GM20000 (cell line): ENCODE measurements around the gene IFFO2.
A peak's percentile ranks its signal among the peaks of the same experiment; 100 is the strongest.

Source experiments
- DNase-seq: peaks from one replicate; pipeline ENCODE4 v3.0.0; 2012; ENCODE audit warnings: low spot score
- TF ChIP-seq, protein P1 (sequence below): IDR thresholded peaks from 2 replicates; pipeline ENCODE4 v1.5.1; 2012; ENCODE audit warnings: mild to moderate bottlenecking, control low read depth; ENCODE audit errors: extremely low read depth, missing control alignments

The IFFO2 gene

DNA sequence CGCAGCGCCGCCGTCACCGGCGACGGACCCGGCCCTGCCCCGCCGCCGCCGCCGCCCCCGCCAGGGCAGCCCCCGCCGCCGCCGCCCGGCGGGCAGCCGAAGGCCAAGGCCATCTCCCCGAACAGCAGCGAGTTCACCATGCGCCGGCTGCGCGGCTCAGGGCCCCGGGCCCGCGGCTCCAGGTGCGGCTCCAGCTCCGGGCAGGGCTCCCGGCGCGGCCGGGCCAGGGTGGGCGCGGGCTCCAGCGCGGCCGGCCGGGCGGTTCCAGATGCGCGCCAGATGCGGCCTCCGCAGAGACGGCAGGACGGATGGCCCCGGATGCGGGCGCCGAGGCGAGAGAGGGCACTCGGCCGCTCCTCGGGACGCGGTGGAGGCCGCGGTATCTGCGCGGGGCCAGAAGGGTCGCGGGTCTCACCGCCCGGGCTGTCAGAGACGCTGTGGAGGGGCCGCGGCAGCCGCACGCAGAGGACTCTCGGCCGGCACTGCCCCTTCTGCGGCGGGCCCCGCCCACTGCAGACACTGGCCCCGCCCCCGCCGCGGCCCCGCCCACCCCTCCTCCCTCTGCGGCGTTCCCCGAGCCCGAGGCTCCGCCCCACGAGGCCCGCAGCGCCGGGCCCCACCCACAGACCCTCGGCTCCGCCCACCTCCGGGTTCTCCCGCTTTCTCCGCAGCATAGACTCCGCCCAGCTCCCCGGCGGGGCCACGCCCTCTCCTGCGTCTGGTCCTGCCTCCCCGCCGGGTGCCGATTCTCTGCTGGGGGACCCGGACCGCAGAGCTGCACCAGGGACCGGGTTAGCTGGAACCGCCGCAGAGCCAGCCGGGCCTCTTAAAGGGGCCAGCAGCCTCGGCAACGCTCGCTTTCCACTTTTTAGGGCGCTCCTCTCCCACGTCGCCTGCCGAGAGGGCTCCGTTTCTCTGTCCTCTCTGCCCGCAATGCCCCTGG is at the start of gene IFFO2:
Gene IFFO2 (minus strand): TSS at position 484 of the 943 bp plus-strand sequence. CDS start 344 bp downstream, at position 140.
- peak; percentile 100 for DNase-seq
- TF ChIP-seq, protein P1, sequence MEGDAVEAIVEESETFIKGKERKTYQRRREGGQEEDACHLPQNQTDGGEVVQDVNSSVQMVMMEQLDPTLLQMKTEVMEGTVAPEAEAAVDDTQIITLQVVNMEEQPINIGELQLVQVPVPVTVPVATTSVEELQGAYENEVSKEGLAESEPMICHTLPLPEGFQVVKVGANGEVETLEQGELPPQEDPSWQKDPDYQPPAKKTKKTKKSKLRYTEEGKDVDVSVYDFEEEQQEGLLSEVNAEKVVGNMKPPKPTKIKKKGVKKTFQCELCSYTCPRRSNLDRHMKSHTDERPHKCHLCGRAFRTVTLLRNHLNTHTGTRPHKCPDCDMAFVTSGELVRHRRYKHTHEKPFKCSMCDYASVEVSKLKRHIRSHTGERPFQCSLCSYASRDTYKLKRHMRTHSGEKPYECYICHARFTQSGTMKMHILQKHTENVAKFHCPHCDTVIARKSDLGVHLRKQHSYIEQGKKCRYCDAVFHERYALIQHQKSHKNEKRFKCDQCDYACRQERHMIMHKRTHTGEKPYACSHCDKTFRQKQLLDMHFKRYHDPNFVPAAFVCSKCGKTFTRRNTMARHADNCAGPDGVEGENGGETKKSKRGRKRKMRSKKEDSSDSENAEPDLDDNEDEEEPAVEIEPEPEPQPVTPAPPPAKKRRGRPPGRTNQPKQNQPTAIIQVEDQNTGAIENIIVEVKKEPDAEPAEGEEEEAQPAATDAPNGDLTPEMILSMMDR = no peak

DNA sequence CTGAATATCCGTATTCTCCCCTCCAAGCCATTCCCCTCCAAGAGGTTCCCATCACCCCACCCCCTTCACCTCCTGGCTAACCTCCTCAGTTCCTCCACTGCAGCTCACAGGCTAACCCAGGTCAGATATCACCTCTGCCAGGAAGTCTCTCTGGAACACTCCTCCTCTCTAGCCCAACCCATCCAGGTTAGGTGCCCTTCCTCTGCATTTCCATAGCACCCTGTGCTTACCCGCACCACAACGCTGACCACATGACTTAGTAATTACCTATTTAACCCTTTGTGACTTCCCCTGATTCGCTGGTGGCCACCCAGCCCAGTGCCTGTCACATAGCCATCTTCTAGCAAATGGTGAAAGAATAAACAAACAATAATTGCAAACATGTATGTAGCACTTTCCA is 49.5 kb upstream of the IFFO2 start:
- DNase-seq = no peak
- TF ChIP-seq, protein P1 = no peak

DNA sequence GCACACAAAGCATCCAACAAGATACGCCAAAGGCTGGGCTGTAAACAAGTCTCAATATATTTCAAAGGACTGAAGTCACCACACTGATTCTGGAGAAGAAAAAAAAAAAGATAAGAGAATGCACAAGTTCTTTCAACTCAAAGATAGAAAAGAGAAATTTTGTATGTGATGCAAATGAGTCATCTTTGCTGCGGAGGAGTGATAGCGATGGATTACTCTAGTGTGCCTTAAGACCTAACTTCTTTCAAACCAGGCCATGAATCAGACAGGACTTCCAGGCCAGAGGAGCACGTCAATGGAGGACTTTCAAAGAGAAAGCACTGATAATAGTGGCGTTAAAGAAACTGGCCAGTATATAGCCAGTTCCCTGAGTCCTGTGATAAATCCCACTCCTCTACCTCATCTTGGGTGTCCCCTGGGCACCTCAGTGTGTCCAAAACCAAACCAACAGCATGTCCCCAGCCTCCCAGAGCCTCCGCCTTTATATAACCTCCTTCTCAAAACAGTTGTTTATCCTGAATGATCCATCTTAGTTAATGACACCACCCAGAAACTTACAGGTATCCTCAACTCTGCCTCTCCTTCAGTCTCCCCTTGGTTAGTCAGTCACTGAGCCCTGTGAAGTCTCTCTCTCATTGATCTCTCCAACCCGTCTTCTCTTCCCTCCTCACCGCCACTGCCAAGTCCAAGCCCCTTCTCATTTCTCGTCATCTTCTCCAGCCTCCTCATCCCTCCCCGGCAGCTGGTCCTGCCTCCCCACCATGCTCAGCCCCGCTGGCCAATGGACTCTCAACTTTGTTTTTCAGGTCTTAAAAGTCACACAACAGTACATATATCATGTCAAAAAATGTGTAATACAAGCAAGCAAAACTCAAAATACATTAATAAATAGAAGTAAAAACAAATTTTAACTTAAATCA is 47.2 kb upstream of the IFFO2 start:
- DNase-seq = no peak
- TF ChIP-seq, protein P1 = no peak

DNA sequence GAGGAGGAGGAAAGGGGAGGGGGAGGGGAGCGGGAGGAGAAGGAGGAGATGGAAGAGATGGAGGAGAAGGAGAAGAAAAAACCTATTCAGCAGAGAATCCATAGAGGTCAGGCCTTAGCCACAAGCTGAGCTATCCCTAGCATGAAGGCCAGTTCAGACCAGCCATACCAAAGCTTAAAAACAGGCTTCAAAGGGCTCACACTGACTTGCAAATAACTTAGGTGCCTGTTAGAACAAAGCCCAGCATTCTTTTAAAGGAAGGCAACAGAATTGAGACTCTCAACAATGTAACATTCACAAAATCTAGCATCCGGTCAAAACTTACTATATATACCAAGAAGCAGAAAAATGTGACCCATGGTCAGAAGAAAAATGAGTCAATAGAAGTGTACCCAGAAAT is 43.6 kb upstream of the IFFO2 start:
- TF ChIP-seq, protein P1 = no peak

DNA sequence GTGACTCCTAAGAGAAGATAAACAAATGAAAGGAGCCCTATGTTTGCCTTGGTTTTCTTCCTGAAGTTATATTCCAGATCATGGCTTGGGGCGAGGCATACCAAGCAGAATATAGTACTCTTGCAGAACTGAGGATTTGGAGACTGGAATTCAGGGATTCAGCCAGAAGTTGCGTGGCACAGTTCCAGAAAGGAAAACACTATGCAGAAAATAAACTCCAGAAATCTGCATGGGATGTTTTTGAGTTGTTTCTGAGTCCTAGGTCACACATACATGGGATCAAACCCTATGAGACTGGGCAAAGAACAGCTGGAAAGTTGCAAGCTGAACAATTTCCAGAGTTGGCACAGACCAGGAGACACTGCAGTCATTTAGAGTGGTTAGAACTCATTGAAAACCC is 42.9 kb upstream of the IFFO2 start:
- TF ChIP-seq, protein P1 = no peak
- DNase-seq = no peak

More for the DNA sequence above, 43.6 kb upstream of the IFFO2 start:
- DNase-seq = no peak

DNA sequence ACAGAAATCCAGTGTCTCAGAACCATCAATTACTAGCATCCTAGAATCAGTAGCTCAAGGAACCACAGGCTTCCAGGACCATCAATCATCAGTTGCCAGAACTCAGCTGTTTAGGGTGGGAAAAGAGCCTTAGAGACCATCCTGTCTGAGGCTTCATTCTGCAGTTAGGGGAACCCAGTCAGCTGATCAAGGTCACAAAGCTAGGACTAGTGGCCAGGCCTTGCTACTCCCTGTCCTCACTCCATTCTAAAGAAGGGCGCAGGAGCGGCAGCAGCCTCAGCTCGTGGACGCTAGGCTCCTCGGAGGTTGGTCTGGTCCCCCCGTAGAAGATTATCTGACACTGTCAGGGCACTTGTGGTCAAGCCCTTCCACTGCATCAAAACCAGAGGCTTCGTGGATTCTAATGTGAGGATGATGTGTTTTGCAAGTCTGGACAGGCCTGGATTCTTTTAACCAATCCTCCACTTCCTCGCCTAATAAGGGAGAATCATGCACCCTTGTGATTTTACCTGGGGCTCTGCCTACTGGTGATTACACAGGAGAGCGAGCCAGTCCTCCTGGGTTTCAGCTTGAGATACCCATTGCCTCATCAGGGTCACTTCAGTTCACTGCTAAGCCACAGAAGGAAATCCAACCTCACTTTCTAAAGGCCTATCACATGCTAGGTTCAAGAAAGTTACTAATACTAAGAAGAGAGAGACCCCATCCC is 41.7 kb upstream of the IFFO2 start:
- TF ChIP-seq, protein P1 = no peak
- DNase-seq = no peak
